Breast epithelium (tissue), 3 donors: ENCODE measurements around the gene DGKB.

ENCODE experiments used
- POLR2A ChIP-seq: fragments of 450-650 bp; IDR thresholded peaks from one replicate; pipeline ENCODE4 v1.6.1; 2016; ENCODE audit warnings: antibody characterized with exemption, mild to moderate bottlenecking, moderate library complexity
- TF ChIP-seq, protein P1 (sequence below), 3 donors: fragments of 450-650 bp; IDR thresholded peaks; one replicate each; pipeline ENCODE4 v1.5.1; 2016 to 2017; ENCODE audit warnings: antibody characterized with exemption in 3 of 3, mild to moderate bottlenecking in 3 of 3, moderate library complexity in 3 of 3

DNA sequence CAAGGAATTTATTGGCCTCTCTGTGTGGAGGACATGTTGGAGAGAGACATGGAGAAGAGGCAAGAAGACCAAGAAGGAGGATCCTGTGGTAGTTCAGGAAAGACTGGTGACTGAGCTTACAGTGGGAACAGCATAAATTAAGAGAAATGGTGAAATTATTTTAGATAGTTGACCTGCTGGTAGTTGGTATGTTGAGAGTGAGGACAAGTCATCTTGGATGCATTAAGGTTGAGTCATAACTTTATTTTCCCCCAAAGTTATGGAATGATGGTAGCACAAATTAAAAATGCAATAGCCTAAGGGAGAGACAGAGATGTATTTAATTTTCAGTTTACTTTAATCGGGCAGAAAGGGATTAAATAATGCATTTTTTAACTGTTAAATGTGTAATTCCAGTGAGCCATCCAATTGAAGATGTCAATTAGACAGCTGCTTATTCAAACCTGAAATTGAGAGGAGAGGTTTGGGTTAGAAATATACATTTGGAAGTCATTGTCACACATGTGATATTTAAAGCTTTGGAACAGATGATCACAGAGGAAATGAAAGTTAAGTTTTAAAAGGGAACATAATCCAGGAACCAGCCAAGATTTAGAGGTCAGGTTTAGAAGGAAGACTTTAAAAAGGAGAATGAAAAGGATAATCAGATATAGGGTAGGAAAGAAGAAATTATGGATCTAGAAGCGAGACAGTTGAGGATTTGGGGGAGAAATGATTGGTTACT, 80.6 kb downstream of the DGKB start:
- TF ChIP-seq POLR2A = no peak
- TF ChIP-seq, protein P1, sequence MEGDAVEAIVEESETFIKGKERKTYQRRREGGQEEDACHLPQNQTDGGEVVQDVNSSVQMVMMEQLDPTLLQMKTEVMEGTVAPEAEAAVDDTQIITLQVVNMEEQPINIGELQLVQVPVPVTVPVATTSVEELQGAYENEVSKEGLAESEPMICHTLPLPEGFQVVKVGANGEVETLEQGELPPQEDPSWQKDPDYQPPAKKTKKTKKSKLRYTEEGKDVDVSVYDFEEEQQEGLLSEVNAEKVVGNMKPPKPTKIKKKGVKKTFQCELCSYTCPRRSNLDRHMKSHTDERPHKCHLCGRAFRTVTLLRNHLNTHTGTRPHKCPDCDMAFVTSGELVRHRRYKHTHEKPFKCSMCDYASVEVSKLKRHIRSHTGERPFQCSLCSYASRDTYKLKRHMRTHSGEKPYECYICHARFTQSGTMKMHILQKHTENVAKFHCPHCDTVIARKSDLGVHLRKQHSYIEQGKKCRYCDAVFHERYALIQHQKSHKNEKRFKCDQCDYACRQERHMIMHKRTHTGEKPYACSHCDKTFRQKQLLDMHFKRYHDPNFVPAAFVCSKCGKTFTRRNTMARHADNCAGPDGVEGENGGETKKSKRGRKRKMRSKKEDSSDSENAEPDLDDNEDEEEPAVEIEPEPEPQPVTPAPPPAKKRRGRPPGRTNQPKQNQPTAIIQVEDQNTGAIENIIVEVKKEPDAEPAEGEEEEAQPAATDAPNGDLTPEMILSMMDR (IDR thresholded peaks at IDR 0.05) = no peak
